WI38 (cell line): ENCODE results near the gene CENPP.

ENCODE experiments used
- H3K4me3 ChIP-seq: 2 replicates; pipeline ENCODE4 v1.5.1; 2011; ENCODE audit warnings: low read depth, mild to moderate bottlenecking, control low read depth, low read length
- CTCF ChIP-seq: IDR thresholded peaks from 2 replicates; pipeline ENCODE4 v1.5.1; 2012; ENCODE audit warnings: low read depth, mild to moderate bottlenecking, control low read depth, low read length

The CENPP gene

GRCh38 chr9:92463984-92464383, 138.2 kb downstream of the CENPP start:
- TF ChIP-seq CTCF = no peak
- H3K4me3 ChIP-seq = no peak overlapping the region

- no peak overlapping the region for H3K4me3 ChIP-seq
- TF ChIP-seq CTCF = no peak
Observed at GRCh38 chr9:92467041-92467440, 141.3 kb downstream of the CENPP start.

- H3K4me3 ChIP-seq = no peak overlapping the region
- no peak for TF ChIP-seq CTCF
Observed at GRCh38 chr9:92467511-92467910, 141.8 kb downstream of the CENPP start.

GRCh38 chr9:92468206-92468605, 142.5 kb downstream of the CENPP start:
- H3K4me3 ChIP-seq = no peak overlapping the region
- TF ChIP-seq CTCF = no peak

GRCh38 chr9:92474587-92474986, 148.8 kb downstream of the CENPP start:
- TF ChIP-seq CTCF = no peak
- H3K4me3 ChIP-seq = no peak overlapping the region

GRCh38 chr9:92476962-92477361, 151.2 kb downstream of the CENPP start:
- TF ChIP-seq CTCF = no peak
- H3K4me3 ChIP-seq = no peak overlapping the region

GRCh38 chr9:92478783-92479182, 153.0 kb downstream of the CENPP start:
- no peak overlapping the region for H3K4me3 ChIP-seq
- TF ChIP-seq CTCF = no peak
